GM21528 (cell line): ENCODE data around the gene NBPF1.
"Not testable (repeated sequence)": the region's sequence is repeated elsewhere in the genome, so short reads cannot be mapped to it uniquely, and the experiment has no call there.

Source experiments
- ATAC-seq: cut with Tn5 transposase; IDR thresholded peaks from one replicate; pipeline ENCODE4 v1.9.1; 2021; ENCODE audit warnings: mild to moderate bottlenecking, moderate library complexity; ENCODE audit not compliant: unreplicated experiment, low FRiP score

The NBPF1 gene

GRCh38 chr1:16559688-16560087, 53.7 kb downstream of the NBPF1 start:
- not testable (repeated sequence) for ATAC-seq

GRCh38 chr1:16557034-16557433, 56.3 kb downstream of the NBPF1 start:
- ATAC-seq = not testable (repeated sequence)

- not testable (repeated sequence) for ATAC-seq
These were observed 60.1 kb downstream of the NBPF1 start for GRCh38 chr1:16553244-16553643.

GRCh38 chr1:16550212-16550918, 63.0 kb downstream of the NBPF1 start:
- ATAC-seq = not testable (repeated sequence)

- ATAC-seq = not testable (repeated sequence)
These were observed 63.8 kb downstream of the NBPF1 start for GRCh38 chr1:16549545-16549944.

- ATAC-seq = not testable (repeated sequence)
These were observed 65.7 kb downstream of the NBPF1 start for GRCh38 chr1:16547502-16548241.

GRCh38 chr1:16545682-16546095, 67.7 kb downstream of the NBPF1 start:
- not testable (repeated sequence) for ATAC-seq

GRCh38 chr1:16540421-16540893, 72.9 kb downstream of the NBPF1 start:
- ATAC-seq = not testable (repeated sequence)

GRCh38 chr1:16537528-16537927, 75.8 kb downstream of the NBPF1 start:
- not testable (repeated sequence) for ATAC-seq

GRCh38 chr1:16536796-16537195, 76.6 kb downstream of the NBPF1 start:
- not testable (repeated sequence) for ATAC-seq

GRCh38 chr1:16535898-16536297, 77.5 kb downstream of the NBPF1 start:
- ATAC-seq = not testable (repeated sequence)

GRCh38 chr1:16535487-16535886, 77.9 kb downstream of the NBPF1 start:
- not testable (repeated sequence) for ATAC-seq

- not testable (repeated sequence) for ATAC-seq
These were observed 78.4 kb downstream of the NBPF1 start for GRCh38 chr1:16534829-16535456.

- not testable (repeated sequence) for ATAC-seq
These were observed 79.0 kb downstream of the NBPF1 start for GRCh38 chr1:16534239-16534828.

- not testable (repeated sequence) for ATAC-seq
These were observed 81.0 kb downstream of the NBPF1 start for GRCh38 chr1:16532235-16532991.

GRCh38 chr1:16528338-16528737, 85.0 kb downstream of the NBPF1 start:
- not testable (repeated sequence) for ATAC-seq

- not testable (repeated sequence) for ATAC-seq
These were observed 87.6 kb downstream of the NBPF1 start for GRCh38 chr1:16525769-16526168.

GRCh38 chr1:16521679-16522078, 91.7 kb downstream of the NBPF1 start:
- not testable (repeated sequence) for ATAC-seq

GRCh38 chr1:16521288-16521583, 92.1 kb downstream of the NBPF1 start:
- no peak for ATAC-seq
